NCI-H82 (cell line): ENCODE measurements around the gene FAM171A2.
"Not testable (repeated sequence)": the region's sequence is repeated elsewhere in the genome, so short reads cannot be mapped to it uniquely, and the experiment has no call there.

Experiments used
- DNase-seq: peaks from one replicate; lab custom pipeline; 2025; lab: John Stamatoyannopoulos, UW

The FAM171A2 gene

GRCh38 chr17:44383363-44383762, 19.7 kb upstream of the FAM171A2 start:
- DNase-seq = no peak

- DNase-seq = peak; percentile 87
Observed at GRCh38 chr17:44382917-44383316, 19.3 kb upstream of the FAM171A2 start.

GRCh38 chr17:44381810-44382305, 18.2 kb upstream of the FAM171A2 start:
- no peak for DNase-seq

GRCh38 chr17:44380767-44381166, 17.1 kb upstream of the FAM171A2 start:
- DNase-seq = no peak

GRCh38 chr17:44379887-44380286, 16.2 kb upstream of the FAM171A2 start:
- no peak for DNase-seq

- no peak for DNase-seq
Observed at GRCh38 chr17:44378171-44378705, 14.6 kb upstream of the FAM171A2 start.

- DNase-seq = no peak
Observed at GRCh38 chr17:44376779-44377178, 13.1 kb upstream of the FAM171A2 start.

- peak; percentile 69 for DNase-seq
Observed at GRCh38 chr17:44376124-44376523, 12.5 kb upstream of the FAM171A2 start.

- DNase-seq = no peak
Observed at GRCh38 chr17:44375196-44376017, 11.8 kb upstream of the FAM171A2 start.

GRCh38 chr17:44374306-44375195, 10.9 kb upstream of the FAM171A2 start:
- DNase-seq = peak; percentile 92

GRCh38 chr17:44372036-44372435, 8.4 kb upstream of the FAM171A2 start:
- no peak for DNase-seq

- DNase-seq = not testable (repeated sequence)
Observed at GRCh38 chr17:44369414-44370023, 5.9 kb upstream of the FAM171A2 start.

GRCh38 chr17:44368391-44369243, 5.0 kb upstream of the FAM171A2 start:
- not testable (repeated sequence) for DNase-seq

GRCh38 chr17:44367231-44367979, 3.8 kb upstream of the FAM171A2 start:
- DNase-seq = peak; percentile 72

- not testable (repeated sequence) for DNase-seq
Observed at GRCh38 chr17:44365051-44365450, 1.4 kb upstream of the FAM171A2 start.

GRCh38 chr17:44362949-44363612, 572 bp downstream of the FAM171A2 start:
- peak; percentile 65 for DNase-seq

- peak; percentile 32 for DNase-seq
Observed at GRCh38 chr17:44362459-44362948, 1.1 kb downstream of the FAM171A2 start.

- peak; percentile 70 for DNase-seq
Observed at GRCh38 chr17:44361292-44362260, 2.1 kb downstream of the FAM171A2 start.
